A549 (cell line): ENCODE results near the gene KLHL15. TPM values are rescaled to one million over a fixed set of nuclear protein-coding genes. Genes with fewer than 3 reads are reported as not detected.
"Not testable (repeated sequence)": the region's sequence is repeated elsewhere in the genome, so short reads cannot be mapped to it uniquely, and the experiment has no call there.

Experiments used
- ATAC-seq, 2 experiments: fragments of 200-7000 bp in 1 of 2; fragments of >200 bp in 1 of 2; cut with Nextera tagmentation in 1 of 2; cut with Tn5 transposase in 1 of 2; 3 replicates each; pipeline versions ENCODE4 v1.8.0 to v1.9.1; 2018 to 2020; ENCODE audit warnings: mild to moderate bottlenecking in 1 of 2, moderate library complexity in 1 of 2
- CTCF ChIA-PET: fragments of 300-600 bp; sonication (Branson Sonifier 250); formaldehyde crosslinking; extraction: SDS; loops from one replicate; lab custom pipeline; 2021; ENCODE audit warnings: antibody characterized with exemption, inconsistent platforms; lab: Yijun Ruan, JAX
- POLR2A ChIA-PET: fragments of 350-600 bp; formaldehyde crosslinking; extraction: SDS; loops from one replicate; lab custom pipeline; 2021; ENCODE audit warnings: antibody characterized with exemption, inconsistent platforms; lab: Yijun Ruan, JAX
- DNase-seq, 2 experiments: peaks; one replicate each; pipeline versions ENCODE4 v3.0.0 to v3.0.0-alpha.2; 2011 to 2016; ENCODE audit warnings: low read depth in 1 of 2, low spot score in 1 of 2
- FAIRE-seq: peaks from 2 replicates; lab custom pipeline; 2011; peaks lifted over from hg19 to GRCh38; lab: Jason Lieb, UNC
- H3K27ac ChIP-seq, 2 experiments: fragments of >200 bp; sonication (Bioruptor Twin); formaldehyde crosslinking; 3 replicates each; pipeline ENCODE4 v1.5.1; 2016 to 2017
- H3K4me1 ChIP-seq: fragments of >200 bp; sonication (Bioruptor Twin); formaldehyde crosslinking; 3 replicates; pipeline ENCODE4 v1.6.1; 2016
- H3K4me2 ChIP-seq: fragments of >200 bp; sonication (Bioruptor Twin); formaldehyde crosslinking; 3 replicates; pipeline ENCODE4 v1.6.1; 2016
- H3K4me3 ChIP-seq: fragments of >200 bp; sonication (Bioruptor Twin); formaldehyde crosslinking; 3 replicates; pipeline ENCODE4 v1.5.1; 2016
- H3K9me3 ChIP-seq: fragments of >200 bp; sonication (Bioruptor Twin); formaldehyde crosslinking; 3 replicates; pipeline ENCODE4 v1.6.1; 2016
- BHLHE40 ChIP-seq: IDR thresholded peaks from 2 replicates; pipeline ENCODE4 v1.6.1; 2012; ENCODE audit warnings: low read depth, low read length, inconsistent platforms
- CTCF ChIP-seq: fragments of >200 bp; sonication (Bioruptor Twin); formaldehyde crosslinking; IDR thresholded peaks from 3 replicates; pipeline ENCODE4 v1.5.1; 2016
- E2F6 ChIP-seq: IDR thresholded peaks from 2 replicates; pipeline ENCODE4 v1.6.1; 2012; ENCODE audit warnings: low read depth, borderline replicate concordance
- EHF ChIP-seq: fragments of 250-450 bp; sonication (Bioruptor Pico); IDR thresholded peaks from 2 replicates; pipeline ENCODE4 v1.5.0; 2020; ENCODE audit warnings: mild to moderate bottlenecking
- EHMT2 ChIP-seq: fragments of 200-600 bp; sonication (generic); IDR thresholded peaks from 2 replicates; pipeline ENCODE4 v1.6.1; 2016; ENCODE audit warnings: antibody characterized with exemption, low read depth, mild to moderate bottlenecking, moderate library complexity
- ESRRA ChIP-seq: fragments of 150-350 bp; IDR thresholded peaks from 2 replicates; pipeline ENCODE4 v1.6.1; 2014; ENCODE audit warnings: mild to moderate bottlenecking, low read length, borderline replicate concordance
- HMGXB4 ChIP-seq: fragments of 250-450 bp; sonication (Bioruptor Pico); IDR thresholded peaks from 2 replicates; pipeline ENCODE4 v1.5.0; 2021; ENCODE audit warnings: mild to moderate bottlenecking, moderate library complexity, borderline replicate concordance
- HOXB5 ChIP-seq: fragments of 250-450 bp; sonication (Bioruptor Pico); IDR thresholded peaks from 2 replicates; pipeline ENCODE4 v1.5.0; 2020; ENCODE audit warnings: mild to moderate bottlenecking, moderate library complexity
- JUN ChIP-seq, 2 experiments: fragments of >200 bp; sonication (Bioruptor Twin); formaldehyde crosslinking; IDR thresholded peaks; 2 replicates in 1 of 2; 3 replicates in 1 of 2; pipeline ENCODE4 v1.6.1; 2016 to 2017
- MAFK ChIP-seq: fragments of 450-650 bp; IDR thresholded peaks from 2 replicates; pipeline ENCODE4 v1.6.1; 2014; ENCODE audit not compliant: partially characterized antibody
- MYC ChIP-seq: IDR thresholded peaks from 2 replicates; pipeline ENCODE4 v1.6.1; 2012; ENCODE audit warnings: mild to moderate bottlenecking, inconsistent platforms, low read length, improper control_type of control experiment, borderline replicate concordance
- PBX3 ChIP-seq: IDR thresholded peaks from 2 replicates; pipeline ENCODE4 v1.6.1; 2012
- PHF8 ChIP-seq: fragments of 200-600 bp; sonication (generic); IDR thresholded peaks from 2 replicates; pipeline ENCODE4 v1.6.1; 2016; ENCODE audit warnings: low read depth, mild to moderate bottlenecking, antibody characterized with exemption, moderate library complexity, borderline replicate concordance
- REST ChIP-seq: fragments of 200-600 bp; sonication (generic); IDR thresholded peaks from 2 replicates; pipeline ENCODE4 v1.6.1; 2016; ENCODE audit warnings: antibody characterized with exemption, mild to moderate bottlenecking, moderate library complexity
- RNF2 ChIP-seq: fragments of 200-600 bp; sonication (generic); IDR thresholded peaks from 2 replicates; pipeline ENCODE4 v1.6.1; 2016; ENCODE audit warnings: low read depth, mild to moderate bottlenecking, antibody characterized with exemption, moderate library complexity, borderline replicate concordance
- TP53 ChIP-seq: fragments of 250-450 bp; sonication (Bioruptor Pico); IDR thresholded peaks from 2 replicates; pipeline ENCODE4 v1.5.0; 2021; ENCODE audit warnings: mild to moderate bottlenecking, moderate library complexity
- USF2 ChIP-seq: fragments of 450-650 bp; IDR thresholded peaks from 2 replicates; pipeline ENCODE4 v1.6.1; 2014; ENCODE audit warnings: antibody characterized with exemption
- ZFP36 ChIP-seq: fragments of 450-650 bp; IDR thresholded peaks from 2 replicates; pipeline ENCODE4 v1.6.1; 2014; ENCODE audit warnings: borderline replicate concordance; ENCODE audit not compliant: partially characterized antibody
- WGBS: methylation state at CpG from one replicate; pipeline ENCODE4 v1.1.6; 2017; ENCODE audit errors: missing lambda C conversion rate; 5-methylcytosine and 5-hydroxymethylcytosine counted together
- polyA plus RNA-seq, 4 experiments: library from polyadenylated mRNA; depleted of rRNA in 3 of 4; stranded (reverse); fragments of >200 nt; fragmentation: RNase III in 1 of 4; extraction: RNeasy Plus Mini Kit Qiagen cat#74134 plus additional on column Dnase treatment in 1 of 4; gene quantifications; 2 replicates in 3 of 4; 3 replicates in 1 of 4; pipeline ENCODE4 v1.2.3, GENCODE V29; 2011 to 2017

KLHL15 gene
- polyA plus RNA-seq, 2 of the 4 experiments (the other 2 are of a cell fraction): 6.4 to 15.0 TPM

- peak in 1 of 2 experiments; percentile 50; a peak in 4 of 6 replicates for ATAC-seq
- Histone ChIP-seq H3K27ac (no peak overlapping the region), H3K4me3 (no peak overlapping the region), H3K9me3 (no peaks in the 10 kb centered on the region), H3K4me1 (no peaks in the 10 kb centered on the region), H3K4me2 (no peak overlapping the region)
- no peak for TF ChIP-seq EHF (CRISPR knock-in tag)
- no peak for DNase-seq
- ChIA-PET CTCF (no interaction called here), POLR2A (no interaction called here)
- no peak for FAIRE-seq
- WGBS: 64% methylated on average over 5 of the region's 5 CpGs
These were observed 47.0 kb downstream of the KLHL15 start for GRCh38 chrX:23980011-23980441.

- no peak for DNase-seq
- TF ChIP-seq BHLHE40 (no peak), TP53 (CRISPR knock-in tag) (no peak), ZFP36 (no peak), RNF2 (no peak), EHMT2 (no peak), MAFK (no peak), PBX3 (no peak)
- no peak for FAIRE-seq
- H3K4me1 ChIP-seq: no peaks in the 10 kb centered on the region
- no peak overlapping the region for H3K27ac ChIP-seq
- no peak overlapping the region for H3K4me3 ChIP-seq
- POLR2A ChIA-PET: no interaction called here
- no peak for ATAC-seq
- CTCF ChIA-PET: no interaction called here
- WGBS: 88% methylated on average over 4 of the region's 4 CpGs
- H3K4me2 ChIP-seq: no peak overlapping the region
- no peaks in the 10 kb centered on the region for H3K9me3 ChIP-seq
These were observed 48.5 kb downstream of the KLHL15 start for GRCh38 chrX:23978491-23978890.

- DNase-seq, H3K27ac ChIP-seq, CTCF ChIA-PET, FAIRE-seq, H3K4me2 ChIP-seq, H3K9me3 ChIP-seq, H3K4me1 ChIP-seq, POLR2A ChIA-PET, ATAC-seq, H3K4me3 ChIP-seq: not testable (repeated sequence)
- 74% methylated on average over 8 of the region's 8 CpGs for WGBS
These were observed 61.4 kb downstream of the KLHL15 start for GRCh38 chrX:23965630-23966029.

GRCh38 chrX:23964191-23964590 lies 62.8 kb downstream of the KLHL15 start:
- WGBS: 72% methylated on average over 5 of the region's 5 CpGs
- ChIA-PET POLR2A (no interaction called here), CTCF (interaction anchor here (1.5 kb wide), 1 partner anchor 50 kb away, joined by 3 read pairs; no protein-coding TSS in a partner anchor)
- Histone ChIP-seq H3K4me2 (no peak overlapping the region), H3K9me3 (0 out of 3 replicates have a peak, but pooled peaks cover 5% of the 10 kb centered on the region), H3K4me1 (no peaks in the 10 kb centered on the region), H3K4me3 (no peak overlapping the region), H3K27ac (no peak overlapping the region)
- FAIRE-seq (peak; percentile 95), DNase-seq (no peak), ATAC-seq (peak in 1 of 2 experiments; percentile 40; a peak in 2 of 6 replicates)
- TF ChIP-seq ESRRA: no peak
- TF ChIP-seq HOXB5: no peak
- no peak for TF ChIP-seq USF2
- TF ChIP-seq MYC: no peak
- no peak for TF ChIP-seq PHF8
- TF ChIP-seq JUN (IDR thresholded peaks at IDR 0.05): no peak
- TF ChIP-seq E2F6: no peak
- no peak for TF ChIP-seq HMGXB4 (CRISPR knock-in tag)
- no peak for TF ChIP-seq REST
- no peak for TF ChIP-seq CTCF
